B cell (primary cell): ENCODE data around the gene FARP1.
"Not testable (repeated sequence)": the region's sequence is repeated elsewhere in the genome, so short reads cannot be mapped to it uniquely, and the experiment has no call there.

Experiments
- EZH2 ChIP-seq: IDR thresholded peaks from 2 replicates; pipeline ENCODE4 v1.6.1; 2012; ENCODE audit warnings: borderline replicate concordance, low read depth, mild to moderate bottlenecking, moderate library complexity, low read length; ENCODE audit not compliant: insufficient read depth, poor library complexity, severe bottlenecking
- TF ChIP-seq, protein P1 (sequence below): fragments of 200-600 bp; IDR thresholded peaks from one replicate; pipeline ENCODE4 v1.8.0; 2022; ENCODE audit warnings: antibody characterized with exemption, mild to moderate bottlenecking

DNA sequence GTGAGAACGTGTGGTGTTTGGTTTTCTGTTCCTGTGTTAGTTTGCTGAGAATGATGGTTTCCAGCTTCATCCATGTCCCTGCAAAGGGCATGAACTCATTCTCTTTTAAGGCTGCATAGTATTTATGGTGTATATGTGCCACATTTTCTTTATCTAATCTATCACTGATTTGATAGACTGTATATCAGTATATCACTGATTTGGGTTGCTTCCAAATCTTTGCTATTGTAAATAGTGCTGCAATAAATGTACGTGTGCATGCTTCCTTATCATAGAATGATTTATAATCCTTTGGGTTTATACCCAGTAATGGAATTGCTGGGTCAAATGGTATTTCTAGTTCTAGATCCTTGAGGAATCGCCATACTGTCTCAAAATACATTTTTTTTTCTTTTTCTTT lies 128.8 kb downstream of the FARP1 start:
- TF ChIP-seq, protein P1, sequence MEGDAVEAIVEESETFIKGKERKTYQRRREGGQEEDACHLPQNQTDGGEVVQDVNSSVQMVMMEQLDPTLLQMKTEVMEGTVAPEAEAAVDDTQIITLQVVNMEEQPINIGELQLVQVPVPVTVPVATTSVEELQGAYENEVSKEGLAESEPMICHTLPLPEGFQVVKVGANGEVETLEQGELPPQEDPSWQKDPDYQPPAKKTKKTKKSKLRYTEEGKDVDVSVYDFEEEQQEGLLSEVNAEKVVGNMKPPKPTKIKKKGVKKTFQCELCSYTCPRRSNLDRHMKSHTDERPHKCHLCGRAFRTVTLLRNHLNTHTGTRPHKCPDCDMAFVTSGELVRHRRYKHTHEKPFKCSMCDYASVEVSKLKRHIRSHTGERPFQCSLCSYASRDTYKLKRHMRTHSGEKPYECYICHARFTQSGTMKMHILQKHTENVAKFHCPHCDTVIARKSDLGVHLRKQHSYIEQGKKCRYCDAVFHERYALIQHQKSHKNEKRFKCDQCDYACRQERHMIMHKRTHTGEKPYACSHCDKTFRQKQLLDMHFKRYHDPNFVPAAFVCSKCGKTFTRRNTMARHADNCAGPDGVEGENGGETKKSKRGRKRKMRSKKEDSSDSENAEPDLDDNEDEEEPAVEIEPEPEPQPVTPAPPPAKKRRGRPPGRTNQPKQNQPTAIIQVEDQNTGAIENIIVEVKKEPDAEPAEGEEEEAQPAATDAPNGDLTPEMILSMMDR, result not testable (repeated sequence)
- TF ChIP-seq EZH2, result not testable (repeated sequence)
